C4-2B (cell line): ENCODE data around the gene IRAG1.

Experiments used
- ZFX ChIP-seq: fragments of 450-650 bp; IDR thresholded peaks from 2 replicates; pipeline ENCODE4 v1.6.1; 2017
- TF ChIP-seq, protein P1 (sequence below): fragments of 450-650 bp; conservative IDR thresholded peaks from 2 replicates; pipeline ENCODE4 v1.5.1; 2017; ENCODE audit warnings: mild to moderate bottlenecking

DNA sequence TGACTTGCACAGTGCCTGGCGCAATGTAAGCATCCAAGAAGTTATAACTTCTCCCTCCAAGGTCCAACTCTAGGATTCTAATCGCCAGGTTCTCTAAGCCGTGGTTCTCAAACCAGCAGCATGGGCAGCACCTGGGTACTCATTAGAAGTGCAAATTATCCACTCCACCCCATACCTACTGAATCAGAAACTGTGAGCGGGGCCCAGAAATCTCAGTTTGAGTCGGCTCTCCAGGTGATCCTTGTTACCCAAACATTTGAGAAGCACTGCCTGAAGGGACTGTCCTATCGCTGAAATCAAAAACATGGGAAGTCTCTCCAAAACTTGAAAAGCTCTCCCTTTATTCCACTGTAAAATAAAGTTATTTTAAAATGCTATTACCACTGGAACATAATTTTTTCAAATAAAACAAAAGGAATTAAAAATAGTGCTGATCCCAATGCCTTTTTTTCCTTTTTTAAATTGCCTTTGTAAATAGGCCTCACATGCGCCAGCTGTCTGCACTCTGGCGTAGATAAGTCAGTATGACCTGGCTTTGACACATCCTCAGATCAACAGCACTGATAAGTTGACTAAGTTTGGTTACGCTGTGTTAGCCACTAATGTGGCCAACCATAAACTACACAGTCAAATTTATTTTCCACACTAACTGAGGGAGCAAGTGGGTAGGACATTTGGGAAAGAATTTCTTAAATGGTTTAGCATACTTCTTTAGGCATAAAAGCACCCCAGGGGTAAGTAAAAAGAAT is 49.1 kb upstream of the IRAG1 start:
- TF ChIP-seq, protein P1, sequence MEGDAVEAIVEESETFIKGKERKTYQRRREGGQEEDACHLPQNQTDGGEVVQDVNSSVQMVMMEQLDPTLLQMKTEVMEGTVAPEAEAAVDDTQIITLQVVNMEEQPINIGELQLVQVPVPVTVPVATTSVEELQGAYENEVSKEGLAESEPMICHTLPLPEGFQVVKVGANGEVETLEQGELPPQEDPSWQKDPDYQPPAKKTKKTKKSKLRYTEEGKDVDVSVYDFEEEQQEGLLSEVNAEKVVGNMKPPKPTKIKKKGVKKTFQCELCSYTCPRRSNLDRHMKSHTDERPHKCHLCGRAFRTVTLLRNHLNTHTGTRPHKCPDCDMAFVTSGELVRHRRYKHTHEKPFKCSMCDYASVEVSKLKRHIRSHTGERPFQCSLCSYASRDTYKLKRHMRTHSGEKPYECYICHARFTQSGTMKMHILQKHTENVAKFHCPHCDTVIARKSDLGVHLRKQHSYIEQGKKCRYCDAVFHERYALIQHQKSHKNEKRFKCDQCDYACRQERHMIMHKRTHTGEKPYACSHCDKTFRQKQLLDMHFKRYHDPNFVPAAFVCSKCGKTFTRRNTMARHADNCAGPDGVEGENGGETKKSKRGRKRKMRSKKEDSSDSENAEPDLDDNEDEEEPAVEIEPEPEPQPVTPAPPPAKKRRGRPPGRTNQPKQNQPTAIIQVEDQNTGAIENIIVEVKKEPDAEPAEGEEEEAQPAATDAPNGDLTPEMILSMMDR: no peak
- TF ChIP-seq ZFX: no peak
